Gastrocnemius medialis (tissue), 4 donors: Measurements from ENCODE around the gene LY6G5C.

Experiments
- CTCF ChIP-seq, 5 experiments: fragments of 450-650 bp in 3 of 5; fragments of 200-600 bp in 2 of 5; sonication (generic) in 2 of 5; IDR thresholded peaks in 4 of 5; conservative IDR thresholded peaks in 1 of 5; 1 replicate in 4 of 5; 2 replicates in 1 of 5; pipeline ENCODE4 v1.5.1; 2016 to 2019; ENCODE audit warnings: antibody characterized with exemption in 5 of 5, mild to moderate bottlenecking in 3 of 5, moderate library complexity in 3 of 5
- POLR2A ChIP-seq, 2 donors: fragments of 450-650 bp; IDR thresholded peaks; one replicate each; pipeline ENCODE4 v1.6.1; 2017; ENCODE audit warnings: antibody characterized with exemption in 2 of 2, mild to moderate bottlenecking in 2 of 2, moderate library complexity in 2 of 2

GRCh38 chr6:31700740-31701401, 20.0 kb upstream of the LY6G5C start:
- TF ChIP-seq CTCF (IDR thresholded peaks at IDR 0.05 in 4 of 5, conservative IDR thresholded peaks at IDR 0.05 in 1 of 5) = no peak
- TF ChIP-seq POLR2A (IDR thresholded peaks at IDR 0.05) = no peak
